CD4-positive, alpha-beta T cell treated with Interleukin-1 beta for 1 hour (primary cell): ENCODE results near the gene CC2D1B.

Source experiments
- DNase-seq, 2 donors: peaks; one replicate each; pipeline ENCODE4 v3.0.0-alpha.2; 2020 to 2022

CC2D1B gene

GRCh38 chr1:52358851-52359497 is 7.0 kb downstream of the CC2D1B start:
- no peak for DNase-seq

GRCh38 chr1:52357397-52357796 is 8.6 kb downstream of the CC2D1B start:
- DNase-seq, result no peak

- no peak for DNase-seq
Measured at GRCh38 chr1:52356818-52357355, 9.1 kb downstream of the CC2D1B start.

GRCh38 chr1:52355847-52356505 is 10.0 kb downstream of the CC2D1B start:
- no peak for DNase-seq

GRCh38 chr1:52355436-52355835 is 10.6 kb downstream of the CC2D1B start:
- DNase-seq, result no peak

- DNase-seq, result no peak
Measured at GRCh38 chr1:52352690-52353089, 13.3 kb downstream of the CC2D1B start.

GRCh38 chr1:52348704-52349300 is 17.2 kb downstream of the CC2D1B start:
- DNase-seq, result no peak

- no peak for DNase-seq
Measured at GRCh38 chr1:52346653-52347052, 19.4 kb downstream of the CC2D1B start.

- no peak for DNase-seq
Measured at GRCh38 chr1:52345252-52345651, 20.8 kb downstream of the CC2D1B start.

GRCh38 chr1:52343979-52344378 is 22.0 kb downstream of the CC2D1B start:
- DNase-seq, result no peak

GRCh38 chr1:52341655-52342260 is 24.2 kb downstream of the CC2D1B start:
- no peak for DNase-seq

- DNase-seq, result no peak
Measured at GRCh38 chr1:52337439-52337838, 28.6 kb downstream of the CC2D1B start.

- no peak for DNase-seq
Measured at GRCh38 chr1:52334906-52335528, 31.0 kb downstream of the CC2D1B start.

- DNase-seq, result no peak
Measured at GRCh38 chr1:52332411-52332810, 33.6 kb downstream of the CC2D1B start.

GRCh38 chr1:52328615-52329014 is 37.4 kb downstream of the CC2D1B start:
- no peak for DNase-seq

- DNase-seq, result no peak
Measured at GRCh38 chr1:52325786-52326185, 40.2 kb downstream of the CC2D1B start.

- no peak for DNase-seq
Measured at GRCh38 chr1:52323731-52324130, 42.3 kb downstream of the CC2D1B start.

GRCh38 chr1:52321061-52321460 is 44.9 kb downstream of the CC2D1B start:
- no peak for DNase-seq

GRCh38 chr1:52306227-52307006 is 59.6 kb downstream of the CC2D1B start:
- no peak for DNase-seq

- no peak for DNase-seq
Measured at GRCh38 chr1:52305417-52306226, 60.4 kb downstream of the CC2D1B start.
